Activated CD4-positive, alpha-beta T cell treated with anti-CD3 and anti-CD28 coated beads for 1 hour (primary cell): ENCODE data around the gene NOD2.

Experiments used
- DNase-seq: peaks from one replicate; pipeline ENCODE4 v3.0.0-alpha.2; 2020

Gene NOD2

DNA sequence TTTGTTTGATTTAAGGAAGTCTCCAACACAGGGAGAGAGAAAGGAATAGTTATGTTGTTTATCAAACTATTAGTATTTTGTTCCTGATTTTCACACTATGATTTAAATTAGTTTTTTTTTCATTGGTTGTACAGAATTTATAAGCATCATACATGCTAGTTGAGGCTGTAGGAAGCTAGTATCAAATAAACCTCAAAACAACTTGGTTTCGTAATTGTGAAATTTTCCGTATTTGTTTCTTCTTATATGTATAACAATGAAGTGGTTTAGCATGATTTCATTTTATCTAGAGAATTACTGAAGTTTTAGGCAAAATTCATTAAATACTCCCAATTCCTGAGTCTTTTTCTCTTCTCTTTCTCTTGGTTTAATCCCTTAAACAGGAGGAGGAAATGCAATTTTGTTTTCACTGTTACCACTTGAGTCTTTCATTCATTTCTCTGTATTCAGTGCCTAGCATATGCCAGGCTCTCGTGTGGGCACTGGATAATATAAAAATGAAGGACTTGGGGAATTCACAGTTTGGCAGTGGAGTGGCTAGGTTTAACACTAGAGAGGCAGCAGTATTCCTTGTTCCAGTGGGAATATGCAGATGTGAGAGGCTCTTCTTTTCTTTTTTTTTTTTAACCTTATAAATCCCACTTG is 50.3 kb downstream of the NOD2 start:
- DNase-seq = no peak

DNA sequence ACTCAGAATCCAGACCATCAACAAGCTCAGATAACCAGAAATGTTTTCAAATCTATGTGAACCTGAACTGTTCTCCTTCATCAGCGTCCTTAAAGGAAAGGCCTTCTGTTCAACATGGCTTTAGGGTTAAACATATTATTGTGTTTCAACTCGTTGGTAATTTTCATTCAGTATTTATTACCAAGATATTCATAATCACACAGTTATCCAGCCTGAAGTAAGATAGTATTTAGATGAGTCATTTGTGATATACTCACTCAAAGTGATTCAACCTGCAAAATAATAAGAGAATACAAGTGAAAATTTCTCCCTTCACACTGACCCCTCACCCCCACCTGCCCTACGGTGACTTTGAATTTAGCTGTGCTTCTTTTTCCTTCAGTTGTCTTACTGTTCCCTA is 51.5 kb downstream of the NOD2 start:
- DNase-seq = no peak

DNA sequence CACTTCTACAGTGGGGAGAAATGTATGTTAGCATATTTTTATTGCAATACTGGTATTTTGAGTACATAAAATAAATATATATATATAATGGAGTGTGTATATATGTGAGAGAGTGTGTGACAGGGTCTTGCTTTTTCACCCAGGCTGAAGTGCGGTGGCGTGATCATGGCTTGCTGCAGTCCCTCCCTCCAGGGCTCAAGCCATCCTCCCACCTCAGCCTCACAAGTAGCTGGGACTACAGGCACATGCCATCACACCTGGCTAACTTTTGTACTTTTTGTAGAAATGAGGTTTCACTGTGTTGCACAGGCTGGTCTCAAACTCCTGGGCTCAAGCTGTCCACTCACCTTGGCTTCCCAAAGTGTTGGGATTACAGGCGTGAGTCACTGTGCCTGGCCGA is 52.5 kb downstream of the NOD2 start:
- DNase-seq = no peak

DNA sequence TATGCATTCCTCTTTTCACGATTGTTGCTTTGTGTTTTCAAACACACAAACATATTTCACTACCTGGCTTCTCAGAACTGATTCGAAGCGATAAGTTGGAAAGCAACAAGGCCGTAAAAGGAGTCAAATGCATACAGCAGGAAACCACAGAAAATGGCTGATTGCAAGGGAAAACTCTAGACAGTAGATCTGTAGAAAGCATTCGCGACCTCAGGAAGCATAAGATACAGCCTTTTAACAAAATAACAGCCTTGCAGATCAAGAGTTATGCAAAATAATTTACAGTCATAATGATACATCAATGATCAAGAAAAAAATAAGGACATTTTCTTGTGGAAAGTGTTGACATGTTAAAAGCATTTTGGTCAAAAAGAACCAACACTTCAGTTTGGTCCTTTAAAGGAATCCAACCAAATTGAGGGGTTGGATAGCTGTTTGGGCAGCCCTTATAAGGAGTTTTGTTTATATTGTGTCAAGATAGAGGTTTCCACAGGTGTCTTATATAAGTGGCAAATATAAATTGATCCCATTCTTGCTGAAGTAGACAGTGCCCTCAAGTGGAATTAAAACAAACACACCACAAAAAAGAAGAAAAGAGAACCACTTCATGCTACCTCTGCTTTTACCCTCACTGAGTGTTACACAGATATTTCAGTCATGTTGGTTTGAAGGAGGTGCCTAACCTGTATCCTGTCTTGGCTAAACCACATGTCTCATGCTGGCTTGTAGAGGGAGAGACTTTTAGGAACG is 54.0 kb downstream of the NOD2 start:
- DNase-seq = no peak

DNA sequence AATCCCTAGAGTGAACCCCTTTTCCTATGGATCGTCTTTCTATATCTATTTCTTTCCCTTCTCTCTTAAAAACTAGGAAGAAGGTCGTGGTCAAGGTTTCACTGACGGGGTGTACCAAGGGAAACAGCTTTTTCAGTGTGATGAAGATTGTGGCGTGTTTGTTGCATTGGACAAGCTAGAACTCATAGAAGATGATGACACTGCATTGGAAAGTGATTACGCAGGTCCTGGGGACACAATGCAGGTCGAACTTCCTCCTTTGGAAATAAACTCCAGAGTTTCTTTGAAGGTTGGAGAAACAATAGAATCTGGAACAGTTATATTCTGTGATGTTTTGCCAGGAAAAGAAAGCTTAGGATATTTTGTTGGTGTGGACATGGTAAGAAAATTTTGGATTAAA is 58.1 kb downstream of the NOD2 start:
- no peak for DNase-seq

- no peak for DNase-seq
These were observed 59.2 kb downstream of the NOD2 start for GRCh38 chr16:50752471-50753235.

DNA sequence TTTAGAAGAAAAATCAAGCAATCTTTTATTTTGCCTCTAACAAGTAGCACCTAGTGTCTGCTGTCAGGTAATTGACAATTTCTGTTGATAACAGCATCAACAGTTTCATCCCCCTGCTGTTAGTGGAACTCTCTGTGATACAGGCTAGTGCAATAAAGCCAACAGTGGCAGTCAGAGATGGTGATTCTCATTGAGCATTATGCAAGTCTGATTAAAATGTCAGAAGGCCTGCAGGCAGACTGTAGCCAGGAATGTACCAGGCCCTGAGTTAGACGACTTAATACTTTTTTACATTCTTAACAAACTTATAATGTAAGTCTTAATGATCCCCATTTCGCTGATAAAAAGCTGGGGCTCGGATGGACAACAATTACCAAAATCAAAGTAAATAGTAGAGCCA is 63.1 kb downstream of the NOD2 start:
- DNase-seq = no peak

DNA sequence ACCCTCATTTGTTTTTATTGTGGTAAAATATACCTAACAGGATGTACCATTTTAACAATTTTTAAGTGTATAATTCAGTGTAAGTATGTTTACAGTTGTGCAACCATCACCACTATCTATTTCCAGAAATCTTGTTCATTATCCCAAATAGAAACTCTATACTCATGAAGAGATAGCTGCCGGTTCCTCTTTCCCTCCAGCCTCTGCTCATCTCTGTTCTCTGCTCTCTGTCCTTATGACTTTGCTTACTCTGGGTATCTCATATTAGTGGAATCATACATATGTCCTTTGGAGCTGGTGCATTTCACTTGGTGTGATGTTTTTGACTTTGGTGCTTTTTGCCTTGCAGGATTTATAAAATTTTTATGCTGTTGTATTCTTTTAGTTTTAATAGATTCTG is 67.9 kb downstream of the NOD2 start:
- no peak for DNase-seq

DNA sequence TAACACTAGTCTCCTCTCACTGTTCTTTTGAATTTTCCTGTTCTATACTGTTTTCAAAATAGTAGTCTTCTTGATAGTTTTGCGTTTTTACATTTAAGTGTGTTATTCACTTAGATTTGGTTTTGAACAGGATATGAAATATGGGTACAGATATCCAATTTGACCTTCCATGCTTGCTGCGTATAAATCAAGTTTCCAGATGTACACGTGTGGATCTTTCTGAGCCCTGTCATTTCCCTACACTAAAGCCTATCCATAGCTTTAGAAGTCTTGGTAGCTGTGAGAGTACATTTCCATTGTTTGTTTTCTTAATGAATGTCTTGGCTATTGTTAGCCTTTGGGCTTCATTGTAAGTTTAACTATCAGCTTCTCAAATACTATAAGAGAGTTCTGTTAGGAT is 68.8 kb downstream of the NOD2 start:
- DNase-seq = no peak

DNA sequence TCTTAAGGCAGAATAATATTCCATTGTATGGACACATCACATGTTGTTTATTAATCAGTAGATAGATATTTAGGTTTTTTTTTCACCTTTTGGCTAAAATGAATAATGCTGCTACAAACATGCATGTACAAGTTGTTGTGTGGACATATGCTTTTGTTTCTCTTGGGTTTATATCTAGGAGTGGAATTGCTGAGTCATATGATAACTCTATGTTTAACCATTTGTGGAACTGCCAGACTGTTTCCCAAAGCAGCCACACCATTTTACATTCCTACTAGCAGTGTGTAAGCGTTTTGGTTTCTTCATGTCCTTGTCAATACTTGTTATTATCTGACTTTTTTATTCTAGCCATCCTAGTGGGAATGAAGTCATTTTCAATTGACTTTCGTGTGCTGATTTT is 69.8 kb downstream of the NOD2 start:
- DNase-seq = no peak

GRCh38 chr16:50765260-50765659 is 71.9 kb downstream of the NOD2 start:
- no peak for DNase-seq

DNA sequence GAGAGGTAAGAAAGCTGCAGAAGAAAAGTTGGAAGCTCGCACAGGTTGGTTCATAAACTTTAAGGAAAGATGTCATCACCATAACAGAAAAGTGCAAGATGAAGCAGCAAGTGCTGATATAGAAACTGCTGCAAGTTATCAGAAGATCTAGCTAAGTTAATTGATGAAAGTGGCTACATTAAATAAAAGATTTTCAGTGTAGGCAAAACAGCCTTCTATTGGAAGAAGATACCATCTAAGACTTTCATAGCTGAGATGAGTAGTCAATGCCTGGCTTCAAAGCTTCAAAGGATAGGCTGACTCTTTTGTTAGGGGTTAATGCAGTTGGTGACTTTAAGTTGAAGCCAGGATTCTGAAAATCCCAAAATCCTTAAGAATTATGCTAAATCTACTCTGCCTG is 72.5 kb downstream of the NOD2 start:
- no peak for DNase-seq

DNA sequence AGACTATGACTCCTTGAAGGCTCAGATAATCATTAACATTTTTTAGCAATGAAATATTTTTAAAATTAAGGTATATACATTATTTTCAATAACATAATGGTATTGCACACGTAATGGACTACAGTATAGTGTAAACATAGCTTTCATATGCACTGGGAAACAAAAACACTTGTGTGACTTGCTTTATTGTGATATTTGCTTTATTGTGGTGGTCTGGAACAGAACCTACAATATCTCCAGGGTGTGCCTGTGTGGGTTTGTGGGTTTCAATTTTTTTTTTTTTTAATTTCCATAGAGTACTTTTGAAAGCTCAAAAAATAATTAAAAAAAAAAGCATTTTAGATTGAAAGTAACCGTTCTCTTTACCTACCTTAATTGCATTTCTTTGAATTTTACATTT is 73.8 kb downstream of the NOD2 start:
- no peak for DNase-seq

GRCh38 chr16:50771366-50771765 is 78.0 kb downstream of the NOD2 start:
- no peak for DNase-seq

GRCh38 chr16:50774405-50774804 is 81.0 kb downstream of the NOD2 start:
- no peak for DNase-seq

DNA sequence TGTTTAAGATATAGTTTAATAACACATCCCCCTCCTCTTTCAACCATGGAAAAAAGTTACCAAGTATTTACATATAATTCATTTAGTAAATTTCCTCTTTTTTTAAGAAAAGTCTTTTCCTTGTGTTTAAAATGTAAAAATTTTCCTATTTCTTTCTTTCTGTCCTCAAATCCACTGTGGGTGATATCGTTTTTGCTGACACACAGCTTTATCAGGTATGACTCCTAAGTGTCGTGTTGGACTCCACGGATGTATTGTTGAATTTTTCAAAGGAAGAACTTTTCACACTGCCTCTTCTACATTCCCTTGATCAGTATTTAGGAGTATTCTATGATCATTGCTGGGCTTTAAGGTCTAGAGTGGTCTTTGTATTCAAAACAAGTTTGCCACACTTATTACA is 81.6 kb downstream of the NOD2 start:
- no peak for DNase-seq

- DNase-seq = no peak
These were observed 82.6 kb downstream of the NOD2 start for GRCh38 chr16:50776037-50776436.

- no peak for DNase-seq
These were observed 85.1 kb downstream of the NOD2 start for GRCh38 chr16:50778284-50779163.

DNA sequence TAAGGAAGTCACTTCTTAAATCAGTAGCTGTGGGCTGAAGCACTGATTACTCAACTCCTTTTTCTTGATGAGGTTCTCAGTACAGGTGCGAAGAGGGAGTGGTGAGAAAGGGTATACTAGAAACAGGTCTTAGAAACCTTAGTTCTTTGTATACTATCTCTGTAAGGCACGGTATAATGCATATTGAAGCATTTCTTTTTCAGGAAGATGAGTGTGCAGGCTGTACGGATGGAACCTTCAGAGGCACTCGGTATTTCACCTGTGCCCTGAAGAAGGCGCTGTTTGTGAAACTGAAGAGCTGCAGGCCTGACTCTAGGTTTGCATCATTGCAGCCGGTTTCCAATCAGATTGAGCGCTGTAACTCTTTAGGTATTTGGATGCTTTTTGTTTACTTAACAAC is 87.6 kb downstream of the NOD2 start:
- no peak for DNase-seq

DNA sequence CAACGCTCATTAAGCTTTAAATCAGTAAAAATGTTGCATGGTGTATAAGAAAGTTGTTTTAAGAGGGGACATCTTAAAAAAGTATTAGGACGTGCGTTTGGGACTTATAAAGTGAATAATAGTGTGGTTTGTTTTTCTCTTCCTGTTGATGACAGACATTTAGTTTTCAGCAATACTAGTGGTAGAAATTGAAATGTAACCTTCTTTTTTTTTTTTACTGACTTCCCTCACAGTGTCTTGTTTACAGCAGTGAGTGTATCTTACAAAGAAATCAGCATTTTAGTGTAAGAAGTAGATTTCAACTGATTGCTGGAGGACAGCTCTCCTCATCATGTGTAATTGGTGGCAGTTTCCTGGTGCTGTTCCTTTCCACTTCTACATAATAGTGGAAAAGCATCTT is 88.1 kb downstream of the NOD2 start:
- DNase-seq = no peak
